Activated CD4-positive, alpha-beta T cell treated with anti-CD3 and anti-CD28 coated beads, Interleukin-2, amount 50 U/mL, for 16 hours (primary cell): ENCODE measurements around the gene NAPB.
A peak's percentile ranks its signal among the peaks of the same experiment; 100 is the strongest.

Experiments used
- DNase-seq: peaks from one replicate; pipeline ENCODE4 v3.0.0-alpha.2; 2020

The NAPB gene

GRCh38 chr20:23340524-23340923 is 80.8 kb downstream of the NAPB start:
- peak; percentile 30 for DNase-seq

- DNase-seq = no peak
These were observed 81.3 kb downstream of the NAPB start for GRCh38 chr20:23339986-23340385.

DNA sequence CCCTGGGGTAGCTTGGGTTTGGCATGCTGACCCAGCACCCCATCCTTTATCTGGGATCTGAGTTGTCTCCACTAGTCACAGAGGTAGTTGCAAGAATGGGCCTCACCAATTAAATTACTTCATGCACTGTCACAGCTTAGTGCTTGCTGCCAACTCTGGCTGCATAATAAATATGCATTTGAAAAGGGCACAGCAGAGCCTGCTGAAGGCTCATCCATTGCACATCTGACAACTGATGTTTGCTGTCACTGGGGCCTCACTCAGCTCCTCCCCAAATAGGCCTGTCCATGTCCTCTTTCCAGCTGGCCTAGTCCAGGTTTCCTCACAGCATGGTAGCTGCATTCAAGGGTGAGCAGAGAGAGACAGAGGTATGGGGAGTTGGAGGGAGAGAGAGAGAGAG is 84.0 kb downstream of the NAPB start:
- no peak for DNase-seq

DNA sequence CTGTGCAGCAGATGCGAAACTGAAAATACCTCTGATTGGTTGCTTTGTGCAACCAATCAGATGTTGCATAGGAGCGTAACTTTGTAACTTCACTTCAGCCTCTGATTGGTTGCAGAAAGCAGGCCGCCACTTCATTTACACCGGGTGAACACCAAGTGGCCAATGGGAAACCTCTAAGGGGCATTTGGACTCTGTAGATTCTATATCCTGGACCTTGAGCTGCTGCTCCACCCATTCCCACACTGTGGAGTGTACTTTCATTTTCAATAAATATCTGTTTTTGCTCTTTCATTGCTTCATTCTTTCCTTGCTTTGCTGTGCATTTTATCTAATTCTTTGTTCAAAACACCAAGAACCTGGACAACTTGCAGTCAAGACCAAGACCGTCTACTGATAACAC is 84.8 kb downstream of the NAPB start:
- DNase-seq = no peak

DNA sequence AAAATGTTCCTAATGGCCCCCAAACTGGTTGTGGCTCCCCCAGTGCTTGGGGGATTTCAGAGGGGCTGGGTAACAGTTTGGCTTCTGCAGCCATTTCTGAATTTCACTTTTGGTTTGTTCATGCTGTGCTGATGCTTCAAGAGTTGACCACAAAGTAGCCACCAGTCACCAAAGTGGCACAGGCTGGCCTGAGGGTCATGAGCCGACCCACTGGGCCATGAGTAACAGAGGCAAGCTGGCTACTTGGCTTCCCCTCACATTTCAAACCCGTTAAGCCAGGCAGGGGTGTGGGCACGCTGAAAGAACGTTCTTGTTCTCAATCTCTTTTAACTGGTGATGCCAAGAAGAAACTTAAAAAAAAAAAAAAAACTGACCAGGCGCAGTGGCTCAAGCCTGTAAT is 85.8 kb downstream of the NAPB start:
- no peak for DNase-seq

DNA sequence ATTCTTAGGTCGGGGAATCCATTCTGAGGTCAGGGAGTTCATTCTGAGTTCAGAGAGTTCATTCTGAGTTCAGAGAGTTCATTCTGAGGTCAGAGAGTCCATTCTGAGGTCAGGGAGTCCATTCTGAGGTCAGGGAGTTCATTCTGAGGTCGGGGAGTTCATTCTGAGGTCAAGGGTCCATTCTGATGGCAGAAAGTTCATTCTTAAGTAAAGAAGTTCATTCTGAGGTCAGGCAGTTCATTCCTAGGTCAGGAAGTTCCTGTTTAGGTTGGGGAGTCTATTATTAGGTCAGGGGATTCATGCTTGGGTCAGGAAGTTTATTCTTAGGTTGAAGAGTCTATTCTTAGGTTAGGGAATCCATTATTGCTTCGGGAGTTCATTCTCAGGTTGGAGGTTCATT is 87.2 kb downstream of the NAPB start:
- no peak for DNase-seq

DNA sequence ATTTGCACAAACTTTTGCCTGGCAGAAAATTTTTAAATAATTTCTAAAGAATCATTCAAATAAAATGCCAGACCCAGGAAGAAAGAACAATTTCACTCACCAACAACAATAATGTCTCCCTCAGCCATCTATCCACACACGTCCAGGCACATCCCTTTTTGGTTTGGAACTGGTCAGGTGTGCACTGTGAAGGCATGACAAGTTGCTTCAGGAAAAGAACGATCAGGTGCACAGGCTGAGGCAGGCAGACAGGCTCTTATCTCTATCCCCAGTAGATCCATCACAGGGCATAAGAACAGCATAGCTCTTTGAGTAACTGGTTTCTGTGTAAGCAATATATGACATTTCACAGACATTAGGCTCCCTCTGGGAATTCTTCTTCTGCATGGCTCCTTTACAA is 88.8 kb downstream of the NAPB start:
- DNase-seq = no peak

DNA sequence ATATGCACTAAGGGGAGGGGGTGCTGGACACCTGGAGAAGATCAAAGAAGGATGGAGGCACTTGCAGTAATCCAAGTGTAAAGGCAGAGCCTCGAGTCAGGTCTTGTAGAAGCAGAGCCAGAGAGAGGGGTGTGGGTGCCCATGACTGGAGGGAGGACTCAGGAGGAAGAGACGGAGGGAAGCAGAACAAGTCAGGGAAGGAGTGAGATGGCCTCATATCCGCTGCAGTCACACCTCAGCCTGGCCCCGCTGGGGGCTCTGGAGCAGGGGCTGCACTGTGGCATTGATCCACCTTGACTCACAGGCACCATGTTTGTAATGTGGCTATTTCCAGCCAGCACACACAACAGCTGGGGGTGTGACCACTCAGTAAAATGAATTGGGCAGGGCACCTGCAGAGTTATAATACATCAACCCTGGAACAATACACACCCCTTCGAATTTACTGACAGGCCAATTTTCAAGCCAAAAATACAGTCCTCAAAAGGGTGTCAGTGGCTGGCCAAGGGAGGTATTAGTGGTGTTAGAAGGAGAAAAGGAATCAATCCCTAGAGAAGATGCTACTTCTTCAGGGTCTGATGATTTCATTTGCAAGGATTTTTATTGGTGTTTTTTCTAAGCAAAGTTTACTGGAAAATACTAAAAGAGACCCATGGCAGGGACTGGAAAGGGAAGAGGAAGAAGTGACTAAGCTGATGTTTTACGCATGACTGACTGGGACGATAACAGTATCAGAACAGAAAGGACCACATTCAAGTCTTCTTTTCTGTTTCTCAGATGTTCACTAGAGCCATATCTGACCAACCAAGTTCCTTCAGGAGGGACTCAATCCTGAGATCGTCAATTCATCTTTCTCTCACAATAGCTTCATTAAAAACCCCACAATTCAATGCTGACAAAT is 89.6 kb downstream of the NAPB start:
- no peak for DNase-seq

GRCh38 chr20:23327617-23328333 is 93.5 kb downstream of the NAPB start:
- DNase-seq = no peak

- DNase-seq = no peak
These were observed 94.5 kb downstream of the NAPB start for GRCh38 chr20:23326774-23327173.

- no peak for DNase-seq
These were observed 96.2 kb downstream of the NAPB start for GRCh38 chr20:23325107-23325506.
